Measurements from ENCODE around the gene EI24.
A peak's percentile ranks its signal among the peaks of the same experiment; 100 is the strongest.

GRCh38 chr11:125592305-125593113 is 23.2 kb downstream of the EI24 start, which contains the start of gene STT3A:
- TF ChIP-seq EP300 (IDR thresholded peaks at IDR 0.05), result no peak
- TF ChIP-seq CTCF (IDR thresholded peaks at IDR 0.05), result peak in 1 of 4 experiments; percentile 8
- peak; percentile 96 for TF ChIP-seq POLR2AphosphoS5 (IDR thresholded peaks at IDR 0.05)

Data from gastroesophageal sphincter (tissue), 3 donors.